Adrenal gland (tissue), 5 donors: Measurements from ENCODE around the gene PTPRN2.

Source experiments
- POLR2A ChIP-seq, 2 donors: fragments of 450-650 bp; IDR thresholded peaks; one replicate each; pipeline ENCODE4 v1.6.1; 2017; ENCODE audit warnings: antibody characterized with exemption in 2 of 2, mild to moderate bottlenecking in 2 of 2, moderate library complexity in 1 of 2
- TF ChIP-seq, protein P1 (sequence below), 6 experiments: fragments of 450-650 bp in 4 of 6; fragments of 200-600 bp in 2 of 6; sonication (generic) in 1 of 6; IDR thresholded peaks; 1 replicate in 5 of 6; 2 replicates in 1 of 6; pipeline versions ENCODE4 v1.5.1 to v1.8.0; 2016 to 2021; ENCODE audit warnings: antibody characterized with exemption in 6 of 6, mild to moderate bottlenecking in 2 of 6, moderate library complexity in 1 of 6
- donor health status: DM: no; HTN: no; CAD: no.

DNA sequence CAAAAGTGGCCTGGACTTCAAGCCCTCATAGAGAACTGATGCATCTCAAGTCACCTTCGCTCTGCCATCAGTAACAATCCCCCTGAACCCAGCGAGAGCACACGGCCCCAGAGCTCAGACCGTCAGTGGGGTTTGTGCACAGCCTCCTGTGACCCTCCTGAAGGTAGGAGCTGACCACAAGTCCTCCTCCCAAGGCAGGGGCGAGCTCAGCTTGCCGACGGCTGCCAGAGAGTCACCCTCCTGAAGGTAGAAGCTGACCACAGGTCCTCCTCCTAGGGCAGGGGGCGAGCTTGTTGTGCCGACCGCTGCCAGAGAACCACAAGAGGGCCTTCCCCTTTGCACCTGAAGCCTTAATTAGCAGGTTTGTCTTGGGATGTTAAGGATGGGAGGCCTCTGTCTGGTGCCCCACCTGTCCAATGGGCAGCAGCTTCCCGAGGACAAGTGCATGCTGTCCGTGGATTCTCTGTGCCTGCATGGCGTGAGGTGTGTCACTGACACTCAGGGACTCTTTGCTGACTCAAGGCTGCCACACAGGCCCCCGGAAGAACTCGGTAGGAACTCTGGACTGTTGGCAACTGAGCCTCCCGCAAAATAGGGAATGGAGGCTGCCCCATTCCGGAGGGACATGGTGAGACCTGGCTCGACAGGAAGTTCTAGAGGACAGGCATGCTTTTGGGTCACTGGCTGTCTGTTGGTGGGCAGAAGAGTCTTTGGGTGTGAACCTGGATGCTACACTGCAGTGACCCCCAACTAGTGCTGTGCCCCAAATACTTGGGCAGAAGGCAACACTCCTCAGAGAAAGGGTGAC, 763.4 kb downstream of the PTPRN2 start:
- TF ChIP-seq, protein P1, sequence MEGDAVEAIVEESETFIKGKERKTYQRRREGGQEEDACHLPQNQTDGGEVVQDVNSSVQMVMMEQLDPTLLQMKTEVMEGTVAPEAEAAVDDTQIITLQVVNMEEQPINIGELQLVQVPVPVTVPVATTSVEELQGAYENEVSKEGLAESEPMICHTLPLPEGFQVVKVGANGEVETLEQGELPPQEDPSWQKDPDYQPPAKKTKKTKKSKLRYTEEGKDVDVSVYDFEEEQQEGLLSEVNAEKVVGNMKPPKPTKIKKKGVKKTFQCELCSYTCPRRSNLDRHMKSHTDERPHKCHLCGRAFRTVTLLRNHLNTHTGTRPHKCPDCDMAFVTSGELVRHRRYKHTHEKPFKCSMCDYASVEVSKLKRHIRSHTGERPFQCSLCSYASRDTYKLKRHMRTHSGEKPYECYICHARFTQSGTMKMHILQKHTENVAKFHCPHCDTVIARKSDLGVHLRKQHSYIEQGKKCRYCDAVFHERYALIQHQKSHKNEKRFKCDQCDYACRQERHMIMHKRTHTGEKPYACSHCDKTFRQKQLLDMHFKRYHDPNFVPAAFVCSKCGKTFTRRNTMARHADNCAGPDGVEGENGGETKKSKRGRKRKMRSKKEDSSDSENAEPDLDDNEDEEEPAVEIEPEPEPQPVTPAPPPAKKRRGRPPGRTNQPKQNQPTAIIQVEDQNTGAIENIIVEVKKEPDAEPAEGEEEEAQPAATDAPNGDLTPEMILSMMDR (IDR thresholded peaks at IDR 0.05) = no peak
- no peak for TF ChIP-seq POLR2A (IDR thresholded peaks at IDR 0.05)
